ENCODE results near the gene WDR35. TPM values are rescaled to one million over a fixed set of nuclear protein-coding genes. Genes with fewer than 3 reads are reported as not detected.

WDR35 gene
- total RNA-seq = 10 to 100 TPM in 2 of 4 donors, 1 to 10 TPM in 2; 2.9 to 10.9 (median 6.9) TPM

DNA sequence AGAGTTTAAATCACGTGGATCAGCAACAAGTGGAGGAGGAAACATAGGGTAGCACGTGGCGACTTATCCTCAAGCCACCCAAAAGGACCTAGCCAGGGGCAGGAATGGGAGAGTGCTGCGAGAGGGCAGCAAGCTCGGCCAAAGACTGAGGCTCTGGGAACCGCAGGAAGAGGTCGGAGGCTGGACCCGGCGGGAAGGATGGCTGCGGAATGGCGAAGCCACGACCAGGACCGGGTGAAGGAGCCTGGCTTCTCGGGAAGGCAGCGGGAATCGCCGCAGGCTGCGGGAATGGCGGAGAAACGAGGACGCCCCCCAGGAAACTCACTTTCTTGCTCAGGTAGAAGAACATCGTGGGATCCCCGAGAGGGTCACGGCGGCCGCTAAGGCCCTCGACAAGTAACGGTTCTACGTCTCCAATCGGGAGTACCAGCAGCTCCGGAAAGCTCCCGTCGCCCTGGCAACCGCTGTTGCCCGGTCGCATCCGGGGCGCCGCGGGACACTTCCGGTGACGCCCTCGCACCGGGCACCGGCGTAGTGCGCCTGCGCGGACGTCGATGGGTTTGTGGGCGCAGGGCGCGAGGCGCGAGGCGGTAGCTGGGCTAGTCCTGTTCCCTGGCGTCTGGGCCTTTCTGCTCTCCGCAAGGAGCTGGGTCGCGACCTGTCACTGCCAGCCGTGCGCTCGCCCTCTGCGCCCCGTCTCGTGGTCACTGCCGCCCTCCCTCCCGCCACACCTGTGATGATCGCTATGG lies at the start of gene WDR35:
TSS of gene WDR35 (minus strand) at position 439 of the 749 bp plus-strand sequence. CDS start at position 349, 90 bp downstream.
- Histone ChIP-seq H3K27ac (peak within 1 kb of the TSS; percentile 5), H3K4me1 (peaks cover 16% of the 10 kb centered on the region), H3K9me3 (no peaks in the 10 kb centered on the region), H3K4me3 (peak within 1 kb of the TSS; percentile 71), H3K27me3 (no peaks in the 10 kb centered on the region), H3K36me3 (peaks cover 2% of the 10 kb centered on the region)
- 3% methylated on average over 12 of the region's 70 CpGs for WGBS
- peak in 1 of 3 donors; percentile 28 for TF ChIP-seq POLR2AphosphoS5 (IDR thresholded peaks at IDR 0.05)
- TF ChIP-seq CTCF (IDR thresholded peaks at IDR 0.05) = no peak
- DNase-seq (ENCODE audit: low spot score in 2 of 2) = peak; percentile 89 to 90

DNA sequence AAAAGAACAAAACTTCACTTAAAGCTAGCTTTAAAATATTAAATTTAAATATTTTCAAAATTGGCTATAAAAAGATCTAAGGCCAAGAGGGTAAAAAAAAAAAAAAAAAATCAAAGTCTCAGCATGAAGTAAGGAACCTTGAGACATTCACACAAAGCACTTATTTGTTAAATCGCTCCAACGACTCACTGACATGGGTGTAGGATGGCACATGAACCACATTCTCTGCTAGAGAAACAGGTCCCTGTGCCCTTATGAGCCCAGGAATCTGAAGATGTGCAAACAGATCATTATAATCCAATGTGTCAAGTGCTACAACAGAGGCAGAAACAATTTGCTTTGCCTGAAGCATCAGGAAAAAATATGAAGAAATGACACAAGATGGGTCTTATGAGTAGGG lies 47.8 kb upstream of the WDR35 start:
- Histone ChIP-seq H3K4me1 (peaks cover 20% of the 10 kb centered on the region), H3K9me3 (no peaks in the 10 kb centered on the region), H3K27ac (no peak overlapping the region), H3K36me3 (peaks cover 78% of the 10 kb centered on the region), H3K4me3 (no peak overlapping the region), H3K27me3 (no peaks in the 10 kb centered on the region)
- 75% methylated on average over 2 of the region's 2 CpGs for WGBS
- no peak for TF ChIP-seq CTCF (IDR thresholded peaks at IDR 0.05)
- no peak for TF ChIP-seq EP300 (IDR thresholded peaks at IDR 0.05)
- no peak for TF ChIP-seq POLR2AphosphoS5 (IDR thresholded peaks at IDR 0.05)
- no peak for TF ChIP-seq POLR2A (IDR thresholded peaks at IDR 0.05)
- DNase-seq (ENCODE audit: low spot score in 2 of 2) = no peak

DNA sequence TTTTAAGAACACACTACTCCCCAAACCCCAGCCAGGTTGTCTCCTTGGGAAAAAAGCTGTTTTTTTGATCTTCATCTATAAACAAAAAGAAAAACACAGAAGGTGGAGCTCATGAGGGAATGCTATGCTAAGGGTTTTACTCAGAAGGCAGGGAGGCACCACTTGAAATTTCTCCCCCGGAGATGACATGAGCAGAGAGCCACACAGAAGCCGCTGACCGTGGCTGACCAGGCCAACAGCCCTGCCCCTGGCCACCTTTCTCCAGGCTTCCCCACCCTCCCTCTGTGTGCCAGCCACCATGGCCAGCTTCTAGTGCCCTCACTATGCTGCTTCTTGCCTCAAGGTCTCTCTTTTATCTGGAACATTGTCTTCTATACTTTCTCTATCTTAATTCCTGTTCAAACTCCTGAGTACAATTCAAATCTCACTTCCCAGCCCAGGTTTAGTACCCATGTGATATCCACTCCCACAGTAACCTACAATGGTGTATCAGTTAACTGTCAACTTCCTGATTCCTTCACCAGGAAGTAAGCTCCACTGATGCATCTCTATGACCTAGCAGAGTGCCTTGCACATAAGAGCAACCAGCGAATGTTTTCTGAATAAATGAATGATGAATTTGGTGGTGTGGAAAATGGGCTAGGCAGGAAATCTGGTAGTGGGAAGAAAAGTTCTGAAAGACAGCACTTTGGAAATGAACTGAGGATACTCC lies 46.2 kb upstream of the WDR35 start:
- Histone ChIP-seq H3K36me3 (peaks cover 93% of the 10 kb centered on the region), H3K4me1 (peaks cover 8% of the 10 kb centered on the region), H3K27ac (no peak overlapping the region), H3K27me3 (no peaks in the 10 kb centered on the region), H3K9me3 (no peaks in the 10 kb centered on the region), H3K4me3 (no peak overlapping the region)
- WGBS = 74% methylated on average over 4 of the region's 4 CpGs
- no peak for DNase-seq (ENCODE audit: low spot score in 2 of 2)
- TF ChIP-seq EP300 (IDR thresholded peaks at IDR 0.05) (no peak), POLR2AphosphoS5 (IDR thresholded peaks at IDR 0.05) (no peak), CTCF (IDR thresholded peaks at IDR 0.05) (no peak), POLR2A (IDR thresholded peaks at IDR 0.05) (no peak)

DNA sequence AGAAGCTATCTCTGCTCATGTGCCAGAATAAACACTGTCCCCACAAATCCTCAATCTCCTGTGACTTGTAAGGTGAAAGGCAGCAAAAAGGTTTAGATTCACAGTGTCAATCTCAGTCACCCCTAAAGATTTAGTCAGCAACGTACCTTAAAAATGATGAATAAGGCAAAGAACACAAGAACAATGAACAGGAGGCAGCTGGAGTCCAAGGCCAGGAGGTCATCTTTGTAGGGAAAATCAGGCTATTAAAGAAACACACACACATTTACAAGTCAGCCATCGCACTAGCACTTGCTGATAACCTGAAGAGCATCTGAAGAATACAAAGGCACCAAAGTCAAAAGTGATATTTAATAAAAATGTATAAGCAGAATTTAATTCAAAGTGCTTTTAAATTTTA lies 44.9 kb upstream of the WDR35 start:
- Histone ChIP-seq H3K27me3 (no peaks in the 10 kb centered on the region), H3K27ac (no peak overlapping the region), H3K4me3 (no peak overlapping the region), H3K36me3 (peaks cover 96% of the 10 kb centered on the region), H3K4me1 (no peaks in the 10 kb centered on the region), H3K9me3 (no peaks in the 10 kb centered on the region)
- 82% methylated on average over 2 of the region's 2 CpGs for WGBS
- DNase-seq (ENCODE audit: low spot score in 2 of 2) = no peak
- TF ChIP-seq CTCF (IDR thresholded peaks at IDR 0.05) (no peak), POLR2A (IDR thresholded peaks at IDR 0.05) (no peak), POLR2AphosphoS5 (IDR thresholded peaks at IDR 0.05) (no peak), EP300 (IDR thresholded peaks at IDR 0.05) (no peak)

GRCh38 chr2:20034218-20034617 lies 44.3 kb upstream of the WDR35 start:
- no peak for TF ChIP-seq POLR2A (IDR thresholded peaks at IDR 0.05)
- no peak for TF ChIP-seq POLR2AphosphoS5 (IDR thresholded peaks at IDR 0.05)
- no peak for TF ChIP-seq CTCF (IDR thresholded peaks at IDR 0.05)
- no peak for TF ChIP-seq EP300 (IDR thresholded peaks at IDR 0.05)
- no peaks in the 10 kb centered on the region for H3K27me3 ChIP-seq
- 84% methylated on average over 4 of the region's 4 CpGs for WGBS
- no peak overlapping the region for H3K4me3 ChIP-seq
- no peaks in the 10 kb centered on the region for H3K4me1 ChIP-seq
- no peaks in the 10 kb centered on the region for H3K9me3 ChIP-seq
- no peak overlapping the region for H3K27ac ChIP-seq
- H3K36me3 ChIP-seq = peaks cover 96% of the 10 kb centered on the region
- no peak for DNase-seq (ENCODE audit: low spot score in 2 of 2)

Data from suprapubic skin (tissue), 4 donors.